Esophagus muscularis mucosa (tissue), 3 donors: Measurements from ENCODE around the gene BRSK1.

ENCODE experiments used
- CTCF ChIP-seq, 3 experiments: fragments of 200-600 bp in 2 of 3; fragments of 450-650 bp in 1 of 3; sonication (generic) in 2 of 3; IDR thresholded peaks; one replicate each; pipeline ENCODE4 v1.5.1; 2017 to 2019; ENCODE audit warnings: antibody characterized with exemption in 3 of 3, mild to moderate bottlenecking in 2 of 3, moderate library complexity in 1 of 3
- POLR2A ChIP-seq: fragments of 450-650 bp; IDR thresholded peaks from one replicate; pipeline ENCODE4 v1.6.1; 2017; ENCODE audit warnings: antibody characterized with exemption, moderate library complexity, mild to moderate bottlenecking, low read depth
- POLR2AphosphoS5 ChIP-seq, 2 donors: sonication (generic); formaldehyde crosslinking; IDR thresholded peaks; one replicate each; pipeline ENCODE4 v1.6.1; 2017; ENCODE audit warnings: antibody characterized with exemption in 2 of 2

GRCh38 chr19:55285229-55285890 lies 1.6 kb downstream of the BRSK1 start:
- TF ChIP-seq CTCF (IDR thresholded peaks at IDR 0.05): no peak
- no peak for TF ChIP-seq POLR2A
- TF ChIP-seq POLR2AphosphoS5 (IDR thresholded peaks at IDR 0.05): no peak
